Activated CD4-positive, alpha-beta memory T cell treated with anti-CD3 and anti-CD28 coated beads, Interleukin-2, amount 10 ng/mL, durations not matched to agents 7 days and 5 days (primary cell): ENCODE data around the gene FAM20A. TPM values are rescaled to one million over a fixed set of nuclear protein-coding genes. Genes with fewer than 3 reads are reported as not detected.
"Not testable (repeated sequence)": the region's sequence is repeated elsewhere in the genome, so short reads cannot be mapped to it uniquely, and the experiment has no call there.

Source experiments
- CTCF ChIA-PET: fragments of 350-600 bp; sonication (Branson Sonifier 250); formaldehyde crosslinking; loops from one replicate; lab custom pipeline; 2021; ENCODE audit warnings: antibody characterized with exemption, inconsistent platforms; lab: Charles Lee
- POLR2A ChIA-PET: fragments of 350-600 bp; sonication (Branson Sonifier 250); formaldehyde crosslinking; loops from one replicate; lab custom pipeline; 2021; ENCODE audit warnings: antibody characterized with exemption; lab: Charles Lee
- DNase-seq: peaks from one replicate; pipeline ENCODE4 v3.0.0-alpha.2; 2020
- H3K27ac Mint-ChIP-seq: one replicate; pipeline ENCODE4 v1.8.0; 2021; ENCODE audit warnings: mild to moderate bottlenecking, mixed read lengths
- H3K27me3 Mint-ChIP-seq: one replicate; pipeline ENCODE4 v1.8.0; 2021; ENCODE audit warnings: mixed read lengths
- H3K36me3 Mint-ChIP-seq: one replicate; pipeline ENCODE4 v1.8.0; 2021; ENCODE audit warnings: low read depth, mixed read lengths
- H3K4me1 Mint-ChIP-seq: one replicate; pipeline ENCODE4 v1.8.0; 2021; ENCODE audit warnings: mixed read lengths
- H3K4me3 Mint-ChIP-seq: one replicate; pipeline ENCODE4 v1.8.0; 2021; ENCODE audit warnings: mild to moderate bottlenecking, mixed read lengths
- H3K9me3 Mint-ChIP-seq: one replicate; pipeline ENCODE4 v1.8.0; 2021; ENCODE audit warnings: mixed read lengths
- total RNA-seq, 2 experiments: library from RNA; stranded (reverse); gene quantifications; one replicate each; pipeline ENCODE4 v1.2.3, GENCODE V29; 2021

Gene FAM20A
- total RNA-seq, 2 experiments from 2014 or later = not detected

- H3K36me3 Mint-ChIP-seq = peaks cover 54% of the 10 kb centered on the region
Measured at GRCh38 chr17:68535922-68536321, 65.2 kb downstream of the FAM20A start.

GRCh38 chr17:68534695-68535088, 66.5 kb downstream of the FAM20A start:
- no peak for DNase-seq
- Mint-ChIP-seq H3K4me3 (no peak overlapping the region), H3K27me3 (no peaks in the 10 kb centered on the region), H3K4me1 (peaks cover 14% of the 10 kb centered on the region), H3K9me3 (no peaks in the 10 kb centered on the region), H3K36me3 (peaks cover 61% of the 10 kb centered on the region), H3K27ac (no peak overlapping the region)
- ChIA-PET CTCF (interaction anchor here (0.9 to 1.7 kb wide), 4 partner anchors 77 to 367 kb away, joined by 3 to 21 read pairs (median 6); no protein-coding TSS in a partner anchor), POLR2A (interaction anchor here (0.8 kb wide), 1 partner anchor 13 kb away, joined by 4 read pairs; no protein-coding TSS in a partner anchor)

More at GRCh38 chr17:68535922-68536321, 65.2 kb downstream of the FAM20A start:
- DNase-seq = no peak
- ChIA-PET CTCF (no interaction called here), POLR2A (no interaction called here)
- no peak overlapping the region for H3K27ac Mint-ChIP-seq
- H3K9me3 Mint-ChIP-seq = no peaks in the 10 kb centered on the region
- no peaks in the 10 kb centered on the region for H3K27me3 Mint-ChIP-seq
- H3K4me1 Mint-ChIP-seq = peaks cover 14% of the 10 kb centered on the region
- H3K4me3 Mint-ChIP-seq = no peak overlapping the region

GRCh38 chr17:68533887-68534694, 67.1 kb downstream of the FAM20A start:
- Mint-ChIP-seq H3K36me3 (peaks cover 61% of the 10 kb centered on the region), H3K4me1 (peaks cover 14% of the 10 kb centered on the region), H3K4me3 (no peak overlapping the region), H3K27ac (no peak overlapping the region), H3K9me3 (no peaks in the 10 kb centered on the region), H3K27me3 (no peaks in the 10 kb centered on the region)
- POLR2A ChIA-PET = interaction anchor here (0.6 to 0.8 kb wide), 2 partner anchors 13 to 387 kb away, joined by 4 read pairs; no protein-coding TSS in a partner anchor
- no peak for DNase-seq
- CTCF ChIA-PET = interaction anchor here (0.6 to 1.7 kb wide), 9 partner anchors 9 to 367 kb away, joined by 3 to 21 read pairs (median 3); partner anchors contain the start of gene PRKAR1A

- POLR2A ChIA-PET = no interaction called here
- no peak for DNase-seq
- H3K27me3 Mint-ChIP-seq = no peaks in the 10 kb centered on the region
- H3K4me3 Mint-ChIP-seq = no peak overlapping the region
- H3K4me1 Mint-ChIP-seq = peaks cover 14% of the 10 kb centered on the region
- H3K9me3 Mint-ChIP-seq = no peaks in the 10 kb centered on the region
- H3K36me3 Mint-ChIP-seq = peaks cover 71% of the 10 kb centered on the region
- CTCF ChIA-PET = interaction anchor here (1.4 to 1.7 kb wide), 2 partner anchors 20 to 81 kb away, joined by 6 to 21 read pairs; partner anchors contain the start of gene PRKAR1A
- no peak overlapping the region for H3K27ac Mint-ChIP-seq
Measured at GRCh38 chr17:68532826-68533225, 68.3 kb downstream of the FAM20A start.

GRCh38 chr17:68531252-68531651, 69.9 kb downstream of the FAM20A start:
- DNase-seq = no peak
- H3K4me1 Mint-ChIP-seq = peaks cover 14% of the 10 kb centered on the region
- H3K4me3 Mint-ChIP-seq = no peak overlapping the region
- no peak overlapping the region for H3K27ac Mint-ChIP-seq
- POLR2A ChIA-PET = no interaction called here
- H3K27me3 Mint-ChIP-seq = no peaks in the 10 kb centered on the region
- no peaks in the 10 kb centered on the region for H3K9me3 Mint-ChIP-seq
- H3K36me3 Mint-ChIP-seq = peaks cover 80% of the 10 kb centered on the region
- CTCF ChIA-PET = interaction anchor here (0.7 kb wide), 1 partner anchor 82 kb away, joined by 3 read pairs; no protein-coding TSS in a partner anchor

GRCh38 chr17:68527314-68527713, 73.9 kb downstream of the FAM20A start:
- Mint-ChIP-seq H3K36me3 (peaks cover 86% of the 10 kb centered on the region), H3K27ac (no peak overlapping the region), H3K4me1 (no peaks in the 10 kb centered on the region), H3K27me3 (no peaks in the 10 kb centered on the region), H3K9me3 (no peaks in the 10 kb centered on the region), H3K4me3 (no peak overlapping the region)
- no peak for DNase-seq
- ChIA-PET CTCF (no interaction called here), POLR2A (no interaction called here)

- Mint-ChIP-seq H3K27ac (no peak overlapping the region), H3K4me3 (no peak overlapping the region), H3K4me1 (peaks cover 3% of the 10 kb centered on the region), H3K27me3 (no peaks in the 10 kb centered on the region), H3K9me3 (no peaks in the 10 kb centered on the region), H3K36me3 (peaks cover 93% of the 10 kb centered on the region)
- POLR2A ChIA-PET = no interaction called here
- no peak for DNase-seq
- CTCF ChIA-PET = no interaction called here
Measured at GRCh38 chr17:68526548-68526947, 74.6 kb downstream of the FAM20A start.

GRCh38 chr17:68522266-68522665, 78.9 kb downstream of the FAM20A start:
- POLR2A ChIA-PET = interaction anchor here (1.0 kb wide), 1 partner anchor 10 kb away, joined by 3 read pairs; the partner anchor contains the start of gene PRKAR1A
- CTCF ChIA-PET = no interaction called here
- peaks cover 86% of the 10 kb centered on the region for H3K36me3 Mint-ChIP-seq
- H3K27me3 Mint-ChIP-seq = no peaks in the 10 kb centered on the region
- peaks cover 8% of the 10 kb centered on the region for H3K4me1 Mint-ChIP-seq
- H3K4me3 Mint-ChIP-seq = no peak overlapping the region
- H3K9me3 Mint-ChIP-seq = no peaks in the 10 kb centered on the region
- no peak overlapping the region for H3K27ac Mint-ChIP-seq
- DNase-seq = no peak

- Mint-ChIP-seq H3K9me3 (no peaks in the 10 kb centered on the region), H3K27ac (no peak overlapping the region), H3K4me3 (no peak overlapping the region), H3K27me3 (no peaks in the 10 kb centered on the region), H3K4me1 (peaks cover 20% of the 10 kb centered on the region), H3K36me3 (peaks cover 83% of the 10 kb centered on the region)
- POLR2A ChIA-PET = no interaction called here
- CTCF ChIA-PET = interaction anchor here (0.9 kb wide), 1 partner anchor 9 kb away, joined by 3 read pairs; no protein-coding TSS in a partner anchor
- no peak for DNase-seq
Measured at GRCh38 chr17:68519911-68520310, 81.3 kb downstream of the FAM20A start.

- DNase-seq, H3K27ac Mint-ChIP-seq, H3K27me3 Mint-ChIP-seq, POLR2A ChIA-PET, H3K4me3 Mint-ChIP-seq, H3K9me3 Mint-ChIP-seq: not testable (repeated sequence)
- CTCF ChIA-PET = interaction anchor here (0.9 kb wide), 1 partner anchor 8 kb away, joined by 3 read pairs; no protein-coding TSS in a partner anchor
- H3K36me3 Mint-ChIP-seq = peaks cover 79% of the 10 kb centered on the region
- peaks cover 29% of the 10 kb centered on the region for H3K4me1 Mint-ChIP-seq
Measured at GRCh38 chr17:68519051-68519450, 82.1 kb downstream of the FAM20A start.

GRCh38 chr17:68518063-68518815, 82.9 kb downstream of the FAM20A start:
- peaks cover 77% of the 10 kb centered on the region for H3K36me3 Mint-ChIP-seq
- DNase-seq = no peak
- POLR2A ChIA-PET = no interaction called here
- CTCF ChIA-PET = no interaction called here
- H3K4me1 Mint-ChIP-seq = peaks cover 37% of the 10 kb centered on the region
- H3K27me3 Mint-ChIP-seq = no peaks in the 10 kb centered on the region
- no peak overlapping the region for H3K27ac Mint-ChIP-seq
- no peaks in the 10 kb centered on the region for H3K9me3 Mint-ChIP-seq
- no peak overlapping the region for H3K4me3 Mint-ChIP-seq

GRCh38 chr17:68517605-68518004, 83.6 kb downstream of the FAM20A start:
- CTCF ChIA-PET, DNase-seq, H3K27me3 Mint-ChIP-seq, H3K27ac Mint-ChIP-seq, H3K9me3 Mint-ChIP-seq, POLR2A ChIA-PET, H3K4me3 Mint-ChIP-seq: not testable (repeated sequence)
- Mint-ChIP-seq H3K36me3 (peaks cover 77% of the 10 kb centered on the region), H3K4me1 (peaks cover 39% of the 10 kb centered on the region)

- POLR2A ChIA-PET = no interaction called here
- peaks cover 40% of the 10 kb centered on the region for H3K4me1 Mint-ChIP-seq
- no peak overlapping the region for H3K27ac Mint-ChIP-seq
- H3K9me3 Mint-ChIP-seq = no peaks in the 10 kb centered on the region
- peaks cover 68% of the 10 kb centered on the region for H3K36me3 Mint-ChIP-seq
- no peak for DNase-seq
- H3K4me3 Mint-ChIP-seq = no peak overlapping the region
- H3K27me3 Mint-ChIP-seq = no peaks in the 10 kb centered on the region
- CTCF ChIA-PET = no interaction called here
Measured at GRCh38 chr17:68516732-68517131, 84.4 kb downstream of the FAM20A start.
